Endothelial cell of umbilical vein (primary cell): ENCODE measurements around the gene CIB1. TPM values are rescaled to one million over a fixed set of nuclear protein-coding genes. Genes with fewer than 3 reads are reported as not detected.
A peak's percentile ranks its signal among the peaks of the same experiment; 100 is the strongest.

Experiments
- BruUV-seq: library from RNA; stranded (reverse); fragments of 400-500 nt; replicated peaks from 2 replicates; lab custom pipeline; 2021; lab: Mats Ljungman, UMichigan
- CTCF ChIA-PET: fragments of 300-600, 350-600 bp; sonication (Branson Sonifier 250); formaldehyde crosslinking; loops from one replicate; lab custom pipeline; 2021; ENCODE audit warnings: antibody characterized with exemption, inconsistent platforms; lab: Charles Lee
- POLR2A ChIA-PET: fragments of 300-600, 350-600 bp; sonication (Branson Sonifier 250); formaldehyde crosslinking; loops from one replicate; lab custom pipeline; 2021; ENCODE audit warnings: antibody characterized with exemption, inconsistent platforms; lab: Charles Lee
- DNase-seq: peaks from one replicate; pipeline ENCODE4 v3.0.0-alpha.2; 2011; ENCODE audit warnings: low read depth, low spot score
- FAIRE-seq: peaks from 2 replicates; lab custom pipeline; 2011; peaks lifted over from hg19 to GRCh38; lab: Jason Lieb, UNC
- H2AFZ ChIP-seq: 2 replicates; pipeline ENCODE4 v1.6.0; 2012; ENCODE audit warnings: low read depth, low read length, control low read depth, inconsistent platforms
- H3K27ac ChIP-seq: 2 replicates; pipeline ENCODE4 v1.5.1; 2011; ENCODE audit warnings: low read depth, mild to moderate bottlenecking, control low read depth, low read length, moderate library complexity; ENCODE audit not compliant: insufficient read depth
- H3K27me3 ChIP-seq, 2 experiments: 2 replicates each; pipeline versions ENCODE4 v1.6.0 to v1.6.1; 2011; ENCODE audit warnings: low read length in 2 of 2, mixed read lengths in 1 of 2; ENCODE audit not compliant: control insufficient read depth in 2 of 2, insufficient read depth in 2 of 2
- H3K36me3 ChIP-seq, 2 experiments: 2 replicates in 1 of 2; 3 replicates in 1 of 2; pipeline ENCODE4 v1.5.1; 2011; ENCODE audit warnings: low read length in 2 of 2, mild to moderate bottlenecking in 1 of 2, moderate library complexity in 1 of 2; ENCODE audit not compliant: control insufficient read depth in 2 of 2, insufficient read depth in 2 of 2; ENCODE audit errors: extremely low read depth in 1 of 2
- H3K4me1 ChIP-seq: 3 replicates; pipeline ENCODE4 v1.5.1; 2011; ENCODE audit warnings: mild to moderate bottlenecking, low read length; ENCODE audit not compliant: control insufficient read depth, insufficient read depth; ENCODE audit errors: extremely low read depth
- H3K4me2 ChIP-seq: 2 replicates; pipeline ENCODE4 v1.6.1; 2011; ENCODE audit warnings: low read length, control low read depth, mixed read lengths; ENCODE audit not compliant: insufficient read depth
- H3K4me3 ChIP-seq, 3 experiments: fragments of 200-600 bp in 1 of 3; sonication (generic), shearing (Covaris generic) in 1 of 3; replicated peaks in 1 of 3; 2 replicates each; pipeline ENCODE4 v1.5.1; 2011 to 2016; ENCODE audit warnings: control low read depth in 3 of 3, low read length in 3 of 3, mild to moderate bottlenecking in 2 of 3, inconsistent platforms in 1 of 3, low read depth in 1 of 3, moderate library complexity in 1 of 3; ENCODE audit not compliant: insufficient read depth in 1 of 3
- H3K79me2 ChIP-seq: 2 replicates; pipeline ENCODE4 v1.6.0; 2012; ENCODE audit warnings: low read length, inconsistent platforms; ENCODE audit not compliant: control insufficient read depth, insufficient read depth
- H3K9ac ChIP-seq: replicated peaks from 2 replicates; pipeline ENCODE3; 2011; ENCODE audit warnings: low read length, control low read depth; ENCODE audit not compliant: insufficient read depth; ENCODE audit errors: extremely low read depth
- H3K9me1 ChIP-seq: replicated peaks from 3 replicates; pipeline ENCODE4 v1.6.0; 2011; ENCODE audit warnings: mild to moderate bottlenecking, low read length; ENCODE audit not compliant: control insufficient read depth, insufficient read depth; ENCODE audit errors: extremely low read depth
- H3K9me3 ChIP-seq: replicated peaks from 2 replicates; pipeline ENCODE4 v1.5.1; 2012; ENCODE audit warnings: low read length, inconsistent platforms; ENCODE audit not compliant: control insufficient read depth, insufficient read depth
- H4K20me1 ChIP-seq: replicated peaks from 2 replicates; pipeline ENCODE3; 2011; ENCODE audit warnings: mild to moderate bottlenecking, low read length; ENCODE audit not compliant: control insufficient read depth, insufficient read depth; ENCODE audit errors: extremely low read depth
- FOS ChIP-seq: IDR thresholded peaks from 2 replicates; pipeline ENCODE4 v1.6.1; 2011; ENCODE audit warnings: mild to moderate bottlenecking, low read length, moderate library complexity, borderline replicate concordance; ENCODE audit not compliant: insufficient read depth
- GATA2 ChIP-seq: IDR thresholded peaks from 2 replicates; pipeline ENCODE4 v1.7.0; 2011; ENCODE audit warnings: low read depth, mild to moderate bottlenecking, moderate library complexity, mixed read lengths, low read length; ENCODE audit not compliant: insufficient read length, insufficient read depth
- POLR2AphosphoS5 ChIP-seq: IDR thresholded peaks from 2 replicates; pipeline ENCODE4 v1.6.1; 2012; ENCODE audit warnings: low read depth, mild to moderate bottlenecking, control low read depth, low read length, moderate library complexity; ENCODE audit not compliant: insufficient read depth
- dilution Hi-C: fragments of 300-500 bp; cut with MboI; formaldehyde crosslinking; loops from one replicate; pipeline ENCODE4 v1.15.0; 2019; ENCODE audit warnings: low sequenced_read_pairs; ENCODE audit not compliant: extremely low pct_ligation_motif_present
- intact Hi-C: fragments of 100-400 bp; cut with micrococcal nuclease; formaldehyde crosslinking; loops from one replicate; pipeline ENCODE4 v1.10.0; 2022
- polyA plus RNA-seq, 4 experiments: library from polyadenylated mRNA; depleted of rRNA in 3 of 4; stranded (reverse) in 3 of 4; unstranded in 1 of 4; fragments of >200 nt; gene quantifications; 2 replicates each; pipeline versions ENCODE4 v1.2.1 to v1.2.3, GENCODE V29; 2011 to 2012; ENCODE audit warnings: missing spikeins in 1 of 4
- total RNA-seq: library from RNA; stranded (reverse); gene quantifications from 2 replicates; pipeline ENCODE4 v1.2.3, GENCODE V29; 2021
- TF ChIP-seq, protein P1 (sequence below), 2 donors: IDR thresholded peaks; 1 replicate in 1 of 2; 2 replicates in 1 of 2; pipeline ENCODE4 v1.5.1; 2011; ENCODE audit warnings: low read length in 2 of 2, mild to moderate bottlenecking in 2 of 2, moderate library complexity in 2 of 2, control low read depth in 1 of 2, inconsistent platforms in 1 of 2, low read depth in 1 of 2; ENCODE audit not compliant: insufficient read depth in 1 of 2; ENCODE audit errors: extremely low read depth in 1 of 2
- TF ChIP-seq, protein P2 (sequence below): IDR thresholded peaks from 2 replicates; pipeline ENCODE4 v1.6.1; 2011; ENCODE audit not compliant: insufficient read depth, insufficient read length

Gene CIB1
- total and polyA plus RNA-seq, 2 donors (not counting 3 experiments of a cell fraction or from before 2014, with no cell fraction given): 58.3 to 105 TPM

DNA sequence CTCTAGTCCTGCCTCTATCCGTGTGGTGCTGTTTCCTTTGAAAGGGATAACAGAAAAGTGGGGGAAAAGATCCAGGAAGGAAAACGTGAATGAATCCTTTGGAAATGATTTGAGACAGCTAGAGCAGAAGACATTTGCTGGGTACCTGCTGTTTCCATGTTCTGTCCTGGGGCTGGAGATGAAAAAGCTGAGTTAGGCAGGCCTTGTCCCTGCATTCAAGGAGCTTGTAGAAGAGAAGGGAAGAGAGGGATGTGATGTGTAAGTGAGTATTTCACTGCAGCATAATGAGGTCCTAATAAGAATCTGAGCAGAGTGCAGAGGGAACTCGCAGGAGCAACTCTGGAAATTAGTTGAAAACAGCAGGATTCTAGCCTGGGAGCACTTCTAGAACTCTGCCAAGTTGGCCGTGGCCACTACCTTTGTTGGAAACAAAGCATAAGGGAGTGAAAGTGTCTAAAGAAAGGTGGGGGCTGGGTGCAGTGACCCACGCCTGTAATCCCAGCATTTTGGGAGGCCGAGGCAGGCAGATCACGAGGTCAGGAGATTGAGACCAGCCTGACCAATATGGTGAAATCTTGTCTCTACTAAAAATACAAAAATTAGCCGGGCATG, 46.4 kb downstream of the CIB1 start:
- POLR2A ChIA-PET: no interaction called here
- no peak overlapping the region for H3K4me2 ChIP-seq
- TF ChIP-seq FOS: no peak
- TF ChIP-seq GATA2: no peak
- no peak overlapping the region for H2AFZ ChIP-seq
- CTCF ChIA-PET: interaction anchor here (1.1 to 1.8 kb wide), 5 partner anchors 9 to 34 kb away, joined by 3 to 7 read pairs (median 3); partner anchors contain the start of gene SEMA4B
- H3K4me1 ChIP-seq: peaks cover 4% of the 10 kb centered on the region
- dilution Hi-C loops: no loop called here
- H3K4me3 ChIP-seq: no peak overlapping the region
- BruUV-seq: no TSS peak
- intact Hi-C loops: no loop called here
- no peaks in the 10 kb centered on the region for H3K9me1 ChIP-seq
- no peaks in the 10 kb centered on the region for H3K9me3 ChIP-seq
- FAIRE-seq (no peak), DNase-seq (no peak)
- H3K79me2 ChIP-seq: no peaks in the 10 kb centered on the region
- H3K27ac ChIP-seq: no peak overlapping the region
- no peak overlapping the region for H3K9ac ChIP-seq
- H4K20me1 ChIP-seq: no peaks in the 10 kb centered on the region
- no peaks in the 10 kb centered on the region for H3K27me3 ChIP-seq
- H3K36me3 ChIP-seq: no peaks in the 10 kb centered on the region

DNA sequence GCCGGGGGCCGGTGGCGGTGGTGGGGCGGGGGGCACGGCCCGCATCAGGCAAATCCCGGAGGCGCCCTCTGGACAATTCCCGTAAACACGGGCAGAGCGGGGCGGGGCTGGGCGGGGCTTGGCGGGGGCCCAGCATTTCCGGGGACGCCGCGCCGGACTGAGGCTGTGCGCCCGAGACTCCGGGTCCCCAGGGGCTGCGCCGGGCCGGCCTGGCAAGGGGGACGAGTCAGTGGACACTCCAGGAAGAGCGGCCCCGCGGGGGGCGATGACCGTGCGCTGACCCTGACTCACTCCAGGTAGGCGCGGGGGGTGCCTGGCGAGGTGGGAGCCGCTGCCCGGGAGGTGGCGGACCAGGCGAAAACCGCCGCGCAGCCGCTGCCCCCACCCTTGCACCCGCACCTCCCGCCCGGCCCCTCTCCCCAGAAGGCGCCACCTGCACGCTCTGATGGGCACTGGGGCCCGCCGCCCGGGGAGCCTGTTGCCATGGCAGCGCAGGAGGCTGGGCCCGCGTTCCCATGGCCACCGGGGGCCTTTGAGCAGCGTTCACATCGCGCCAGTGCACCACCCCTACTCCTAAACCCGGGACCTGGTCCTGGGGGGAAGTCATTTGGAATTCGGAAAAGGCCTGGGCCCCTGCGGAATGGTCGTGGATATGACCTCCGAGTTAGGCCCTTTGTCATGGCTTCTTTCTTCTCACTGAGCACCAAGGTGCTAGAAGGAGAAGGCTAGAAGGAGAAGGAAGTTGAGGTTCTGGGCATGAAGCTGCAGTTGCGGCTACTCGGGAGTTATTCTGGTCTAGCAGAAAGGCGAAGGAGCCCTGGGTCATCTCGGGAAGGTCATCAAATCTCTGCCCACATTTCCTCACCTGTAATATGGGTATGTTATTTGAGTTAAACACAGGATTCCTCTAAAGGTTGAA, 48.7 kb downstream of the CIB1 start:
- no TSS peak for BruUV-seq
- dilution Hi-C loops: no loop called here

More for the DNA sequence above, 48.7 kb downstream of the CIB1 start:
- Histone ChIP-seq H3K79me2 (no peaks in the 10 kb centered on the region), H3K9ac (no peak overlapping the region), H3K36me3 (no peaks in the 10 kb centered on the region), H3K4me2 (peak overlapping the region; percentile 33), H3K9me3 (no peaks in the 10 kb centered on the region), H3K27me3 (no peaks in the 10 kb centered on the region), H2AFZ (peak overlapping the region; percentile 78), H4K20me1 (no peaks in the 10 kb centered on the region), H3K4me1 (peaks cover 4% of the 10 kb centered on the region), H3K9me1 (no peaks in the 10 kb centered on the region), H3K27ac (no peak overlapping the region), H3K4me3 (peak overlapping the region in 1 of 3 experiments; percentile 6)
- intact Hi-C loops: no loop called here
- no peak for DNase-seq
- POLR2A ChIA-PET: no interaction called here
- no peak for TF ChIP-seq FOS
- no peak for TF ChIP-seq GATA2
- TF ChIP-seq, protein P1, sequence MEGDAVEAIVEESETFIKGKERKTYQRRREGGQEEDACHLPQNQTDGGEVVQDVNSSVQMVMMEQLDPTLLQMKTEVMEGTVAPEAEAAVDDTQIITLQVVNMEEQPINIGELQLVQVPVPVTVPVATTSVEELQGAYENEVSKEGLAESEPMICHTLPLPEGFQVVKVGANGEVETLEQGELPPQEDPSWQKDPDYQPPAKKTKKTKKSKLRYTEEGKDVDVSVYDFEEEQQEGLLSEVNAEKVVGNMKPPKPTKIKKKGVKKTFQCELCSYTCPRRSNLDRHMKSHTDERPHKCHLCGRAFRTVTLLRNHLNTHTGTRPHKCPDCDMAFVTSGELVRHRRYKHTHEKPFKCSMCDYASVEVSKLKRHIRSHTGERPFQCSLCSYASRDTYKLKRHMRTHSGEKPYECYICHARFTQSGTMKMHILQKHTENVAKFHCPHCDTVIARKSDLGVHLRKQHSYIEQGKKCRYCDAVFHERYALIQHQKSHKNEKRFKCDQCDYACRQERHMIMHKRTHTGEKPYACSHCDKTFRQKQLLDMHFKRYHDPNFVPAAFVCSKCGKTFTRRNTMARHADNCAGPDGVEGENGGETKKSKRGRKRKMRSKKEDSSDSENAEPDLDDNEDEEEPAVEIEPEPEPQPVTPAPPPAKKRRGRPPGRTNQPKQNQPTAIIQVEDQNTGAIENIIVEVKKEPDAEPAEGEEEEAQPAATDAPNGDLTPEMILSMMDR (IDR thresholded peaks at IDR 0.05; ENCODE audit: extremely low read depth in 1 of 2, insufficient read depth in 1 of 2, low read depth in 1 of 2, low read length in 2 of 2): no peak
- TF ChIP-seq, protein P2, sequence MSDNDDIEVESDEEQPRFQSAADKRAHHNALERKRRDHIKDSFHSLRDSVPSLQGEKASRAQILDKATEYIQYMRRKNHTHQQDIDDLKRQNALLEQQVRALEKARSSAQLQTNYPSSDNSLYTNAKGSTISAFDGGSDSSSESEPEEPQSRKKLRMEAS: no peak
- no peak for TF ChIP-seq POLR2AphosphoS5
- FAIRE-seq: peak; percentile 21
- CTCF ChIA-PET: interaction anchor here (1.0 kb wide), 1 partner anchor 30 kb away, joined by 3 read pairs; no protein-coding TSS in a partner anchor
